HG02840 (cell line): ENCODE results near the gene CNTNAP2.
"Not testable (repeated sequence)": the region's sequence is repeated elsewhere in the genome, so short reads cannot be mapped to it uniquely, and the experiment has no call there.

ENCODE experiments used
- ATAC-seq: cut with Tn5 transposase; IDR thresholded peaks from one replicate; pipeline ENCODE4 v1.9.1; 2021; ENCODE audit warnings: mild to moderate bottlenecking, moderate library complexity, moderate number of reproducible peaks; ENCODE audit not compliant: unreplicated experiment, low FRiP score

The CNTNAP2 gene

DNA sequence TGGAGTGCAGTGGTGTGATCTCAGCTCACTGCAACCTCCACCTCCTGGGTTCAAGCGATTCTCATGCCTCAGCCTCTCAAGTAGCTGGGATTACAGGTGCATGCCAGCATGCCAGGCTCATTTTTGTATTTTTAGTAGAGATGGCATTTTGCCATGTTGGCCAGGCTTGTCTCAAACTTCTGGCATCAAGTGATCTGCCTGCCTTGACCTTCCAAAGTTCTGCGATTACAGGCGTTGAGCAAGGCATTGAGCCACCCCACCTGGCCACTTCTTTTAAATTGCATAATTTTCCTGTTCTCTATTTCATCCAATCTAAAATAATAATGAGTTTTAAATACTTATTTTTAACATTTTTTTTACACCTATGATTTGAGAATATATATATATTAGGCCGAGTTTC, 1961.5 kb downstream of the CNTNAP2 start:
- not testable (repeated sequence) for ATAC-seq

DNA sequence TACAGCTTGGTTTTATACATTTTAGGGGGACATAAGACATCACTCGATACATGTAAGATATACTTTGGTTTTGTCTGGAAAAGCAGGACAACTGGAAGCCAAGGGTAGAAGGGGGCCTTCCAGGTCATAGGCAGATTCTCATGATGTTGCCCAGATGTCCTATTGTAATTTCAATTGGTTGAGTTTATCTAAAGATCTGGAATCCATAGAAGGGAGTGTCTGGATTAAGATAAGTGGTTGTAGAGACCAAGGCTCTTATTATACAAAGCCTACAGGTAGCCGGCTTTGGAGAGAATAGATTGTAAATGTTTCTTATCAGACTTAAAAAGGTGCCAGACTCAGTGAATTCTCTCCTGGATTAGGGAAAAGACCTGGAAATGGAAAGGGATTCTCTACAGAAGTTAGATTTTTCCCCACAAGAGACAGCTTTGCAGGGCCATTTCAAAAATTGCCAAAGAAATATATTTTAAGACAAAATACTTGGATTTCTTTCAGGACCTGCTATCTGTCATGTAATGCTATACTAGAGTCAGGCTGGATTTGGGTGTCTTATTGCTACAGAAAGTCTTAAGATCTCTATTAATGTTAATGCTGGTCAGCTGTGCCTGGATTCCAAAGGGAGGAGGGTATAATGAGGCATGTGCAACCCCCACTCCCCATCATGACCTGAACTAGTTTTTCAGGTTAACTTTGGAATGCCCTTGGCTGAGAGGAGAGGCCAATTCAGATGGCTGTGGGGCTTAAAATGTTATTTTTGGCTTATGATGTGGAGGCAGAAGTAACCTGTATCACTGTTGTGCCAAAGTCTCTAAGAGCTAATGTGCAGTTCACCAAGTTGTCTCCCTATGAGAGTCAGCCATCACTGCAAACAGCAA, 1962.8 kb downstream of the CNTNAP2 start:
- no peak for ATAC-seq

GRCh38 chr7:148083448-148083847, 1966.8 kb downstream of the CNTNAP2 start:
- no peak for ATAC-seq

GRCh38 chr7:148084138-148084537, 1967.5 kb downstream of the CNTNAP2 start:
- ATAC-seq = no peak

- no peak for ATAC-seq
Measured at GRCh38 chr7:148091882-148092281, 1975.3 kb downstream of the CNTNAP2 start.

- ATAC-seq = no peak
Measured at GRCh38 chr7:148093375-148094166, 1977.0 kb downstream of the CNTNAP2 start.

- no peak for ATAC-seq
Measured at GRCh38 chr7:148095066-148095465, 1978.5 kb downstream of the CNTNAP2 start.

DNA sequence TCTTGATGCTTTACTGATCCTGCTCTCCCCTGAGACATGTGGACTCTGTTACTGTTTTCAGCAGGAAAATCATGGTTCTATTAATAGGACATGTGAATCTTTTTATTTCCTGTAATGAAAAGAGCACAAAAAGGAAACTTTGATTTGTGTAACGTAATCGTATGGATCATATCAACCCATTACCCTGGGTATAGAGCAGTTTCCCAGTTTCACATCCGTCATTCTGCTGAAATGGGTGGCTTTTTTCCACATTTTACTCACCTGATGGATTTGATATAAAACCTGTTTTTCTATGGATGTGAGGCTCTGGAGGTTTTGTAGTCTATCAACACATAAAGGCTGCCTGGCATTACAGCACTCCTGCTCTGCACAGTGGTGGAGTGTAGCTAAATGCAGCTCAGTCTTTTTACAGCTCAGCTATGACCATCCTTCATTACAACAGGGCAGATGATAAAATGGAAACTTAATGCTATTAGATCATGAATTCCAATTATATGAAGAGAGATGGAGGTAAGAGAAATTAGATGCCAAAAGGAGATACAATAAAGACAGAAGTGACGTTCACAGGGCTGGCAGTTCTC, 1987.6 kb downstream of the CNTNAP2 start:
- ATAC-seq = no peak

GRCh38 chr7:148104924-148105323, 1988.3 kb downstream of the CNTNAP2 start:
- no peak for ATAC-seq

GRCh38 chr7:148105853-148106252, 1989.3 kb downstream of the CNTNAP2 start:
- ATAC-seq = no peak

DNA sequence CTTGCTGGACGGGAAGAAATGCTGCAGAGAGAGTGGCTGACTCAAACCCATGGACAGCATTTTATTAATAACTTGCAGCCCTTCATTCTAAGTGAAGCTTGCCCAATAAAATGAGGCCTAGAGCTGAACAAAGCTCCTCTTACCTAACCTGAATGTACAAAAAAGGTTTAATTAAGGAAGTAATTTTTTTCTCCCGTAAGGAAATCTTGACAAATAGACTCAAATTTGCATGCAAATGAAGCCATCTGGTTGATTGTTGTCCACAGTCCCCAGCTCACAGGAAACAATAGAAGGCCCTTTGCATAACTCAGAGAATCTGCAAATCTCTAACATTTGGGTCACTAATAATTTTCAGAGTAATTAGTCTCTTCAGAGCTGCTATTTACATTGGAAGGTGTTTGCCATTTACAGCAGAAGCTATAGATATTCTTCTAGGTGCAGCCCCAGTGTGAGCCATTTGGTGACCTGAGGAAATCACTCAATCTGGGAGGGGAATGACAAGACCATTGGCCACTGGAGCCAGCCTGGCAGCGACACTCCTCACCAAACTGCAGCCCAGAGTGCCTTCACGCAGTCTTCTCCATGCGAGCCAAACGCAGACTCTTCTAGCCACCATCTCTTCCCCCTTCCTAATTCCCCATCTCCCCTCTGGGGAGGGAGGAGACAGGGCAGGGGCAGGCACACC, 1991.0 kb downstream of the CNTNAP2 start:
- ATAC-seq = no peak

DNA sequence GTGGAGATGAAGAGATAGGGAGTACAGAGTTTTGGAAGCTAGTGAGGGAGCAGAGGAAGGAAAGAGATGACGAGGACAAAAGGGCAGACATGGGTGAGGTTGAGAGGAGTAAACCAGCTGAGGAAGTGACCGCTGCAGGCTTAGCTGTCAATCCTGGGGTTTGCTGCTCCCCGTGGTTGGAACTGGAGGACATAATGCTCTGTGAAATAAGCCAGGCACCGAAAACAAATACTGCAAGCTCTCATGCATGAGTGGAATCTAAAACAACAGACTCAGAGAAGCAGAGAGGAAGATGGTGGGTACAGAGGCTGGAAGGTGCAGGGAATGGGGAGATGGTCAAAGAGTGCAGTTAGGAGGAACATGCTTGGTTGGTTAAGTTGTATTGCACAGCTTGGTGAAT, 1991.8 kb downstream of the CNTNAP2 start:
- ATAC-seq = no peak

- ATAC-seq = no peak
Measured at GRCh38 chr7:148110097-148110868, 1993.7 kb downstream of the CNTNAP2 start.

DNA sequence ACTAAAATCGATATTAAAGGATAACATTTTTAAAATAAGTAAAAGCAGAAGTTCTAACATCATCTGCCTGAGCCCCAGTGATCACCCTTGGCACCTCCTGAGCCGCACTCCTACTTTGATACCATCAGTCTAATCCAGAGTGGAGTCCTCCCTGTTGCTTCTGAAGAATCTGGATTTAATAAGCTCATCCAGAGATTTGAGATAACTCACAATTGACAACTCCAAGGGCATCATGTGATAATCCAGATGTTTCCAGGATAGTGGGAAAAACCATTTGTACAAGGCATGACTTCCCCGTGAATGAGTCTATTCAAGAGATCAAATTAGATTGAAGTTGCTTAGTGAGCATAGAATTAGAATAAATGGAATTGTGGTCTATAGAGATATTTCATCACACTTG, 1998.2 kb downstream of the CNTNAP2 start:
- no peak for ATAC-seq

- ATAC-seq = no peak
Measured at GRCh38 chr7:148115308-148115707, 1998.7 kb downstream of the CNTNAP2 start.

DNA sequence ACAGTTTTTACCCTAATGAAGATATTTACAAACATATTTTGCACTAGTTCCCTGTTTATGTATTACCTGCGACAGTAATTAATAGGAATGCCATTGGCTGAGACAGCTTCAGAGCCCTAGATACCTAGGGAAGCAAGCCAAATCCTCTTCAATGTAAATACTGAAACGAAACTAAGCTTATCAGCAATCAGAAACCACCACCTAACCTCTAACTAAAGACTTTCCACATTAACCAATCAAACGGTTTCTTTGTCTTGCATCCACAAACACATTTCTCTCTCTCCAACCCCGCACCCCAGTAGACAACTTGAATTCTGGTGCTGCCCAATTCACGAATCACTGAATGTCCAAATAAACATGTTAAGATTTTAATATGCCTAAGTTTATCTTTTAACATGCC, 1999.6 kb downstream of the CNTNAP2 start:
- no peak for ATAC-seq

- ATAC-seq = no peak
Measured at GRCh38 chr7:148116829-148117403, 2000.3 kb downstream of the CNTNAP2 start.

GRCh38 chr7:148118371-148118770, 2001.8 kb downstream of the CNTNAP2 start:
- ATAC-seq = no peak

GRCh38 chr7:148121401-148121800, 2004.8 kb downstream of the CNTNAP2 start:
- no peak for ATAC-seq

DNA sequence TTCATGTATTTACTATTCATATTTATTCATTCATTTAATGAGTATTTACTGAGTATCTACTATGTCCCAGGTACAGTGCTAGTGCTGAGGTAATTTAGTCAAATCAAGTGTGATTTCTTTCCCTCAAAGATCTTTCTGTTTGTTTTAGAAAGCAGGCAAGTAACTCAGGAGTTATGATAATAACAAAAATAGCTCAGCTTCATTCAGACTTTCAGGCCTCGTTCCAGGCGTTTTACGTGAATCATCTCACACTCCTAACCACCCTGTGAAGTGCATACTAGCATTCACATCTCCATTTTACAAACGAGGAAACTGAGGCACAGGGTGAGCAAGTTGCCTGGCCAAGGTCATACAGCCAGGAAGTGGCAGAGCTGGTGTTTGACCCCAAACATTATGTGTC, 2005.2 kb downstream of the CNTNAP2 start:
- ATAC-seq = no peak
